Embryonic facial prominence (tissue), 1 donor: Measurements from ENCODE around the gene INKA1.
"Not testable (repeated sequence)": the region's sequence is repeated elsewhere in the genome, so short reads cannot be mapped to it uniquely, and the experiment has no call there.

Experiments used
- DNase-seq: peaks from one replicate; pipeline ENCODE4 v3.0.0-alpha.2; 2016; ENCODE audit errors: extremely low spot score

INKA1 gene

GRCh38 chr3:49802719-49803464 lies at the start of gene INKA1:
INKA1 (plus strand) TSS chr3:49803261; CDS start chr3:49803393, 132 bp downstream.
- DNase-seq: peak; percentile 73

- DNase-seq: no peak
These were observed 48.5 kb upstream of the INKA1 start for GRCh38 chr3:49754536-49754935.

- DNase-seq: no peak
These were observed 47.0 kb upstream of the INKA1 start for GRCh38 chr3:49756036-49756435.

- no peak for DNase-seq
These were observed 45.9 kb upstream of the INKA1 start for GRCh38 chr3:49757197-49757596.

- no peak for DNase-seq
These were observed 43.8 kb upstream of the INKA1 start for GRCh38 chr3:49759226-49759625.

- DNase-seq: no peak
These were observed 41.4 kb upstream of the INKA1 start for GRCh38 chr3:49761661-49762060.

- no peak for DNase-seq
These were observed 39.1 kb upstream of the INKA1 start for GRCh38 chr3:49763981-49764380.

GRCh38 chr3:49769286-49769915 lies 33.7 kb upstream of the INKA1 start:
- DNase-seq: no peak

GRCh38 chr3:49769926-49770325 lies 33.1 kb upstream of the INKA1 start:
- no peak for DNase-seq

- DNase-seq: no peak
These were observed 31.6 kb upstream of the INKA1 start for GRCh38 chr3:49771340-49771938.

- no peak for DNase-seq
These were observed 30.4 kb upstream of the INKA1 start for GRCh38 chr3:49772703-49773102.

GRCh38 chr3:49775538-49775937 lies 27.5 kb upstream of the INKA1 start:
- no peak for DNase-seq

GRCh38 chr3:49776101-49776500 lies 27.0 kb upstream of the INKA1 start:
- not testable (repeated sequence) for DNase-seq

GRCh38 chr3:49779358-49780079 lies 23.5 kb upstream of the INKA1 start:
- no peak for DNase-seq

GRCh38 chr3:49780080-49780974 lies 22.7 kb upstream of the INKA1 start:
- DNase-seq: no peak

GRCh38 chr3:49780975-49781365 lies 22.1 kb upstream of the INKA1 start:
- DNase-seq: not testable (repeated sequence)

GRCh38 chr3:49781415-49782199 lies 21.5 kb upstream of the INKA1 start:
- DNase-seq: no peak

- DNase-seq: not testable (repeated sequence)
These were observed 20.8 kb upstream of the INKA1 start for GRCh38 chr3:49782277-49782676.

- no peak for DNase-seq
These were observed 17.3 kb upstream of the INKA1 start for GRCh38 chr3:49785565-49786356.
